Activated CD4-positive, alpha-beta T cell treated with anti-CD3 and anti-CD28 coated beads for 4 hours (primary cell): ENCODE results near the gene BTNL8.

Experiments used
- DNase-seq, 2 donors: peaks; one replicate each; pipeline ENCODE4 v3.0.0-alpha.2; 2020

The BTNL8 gene

DNA sequence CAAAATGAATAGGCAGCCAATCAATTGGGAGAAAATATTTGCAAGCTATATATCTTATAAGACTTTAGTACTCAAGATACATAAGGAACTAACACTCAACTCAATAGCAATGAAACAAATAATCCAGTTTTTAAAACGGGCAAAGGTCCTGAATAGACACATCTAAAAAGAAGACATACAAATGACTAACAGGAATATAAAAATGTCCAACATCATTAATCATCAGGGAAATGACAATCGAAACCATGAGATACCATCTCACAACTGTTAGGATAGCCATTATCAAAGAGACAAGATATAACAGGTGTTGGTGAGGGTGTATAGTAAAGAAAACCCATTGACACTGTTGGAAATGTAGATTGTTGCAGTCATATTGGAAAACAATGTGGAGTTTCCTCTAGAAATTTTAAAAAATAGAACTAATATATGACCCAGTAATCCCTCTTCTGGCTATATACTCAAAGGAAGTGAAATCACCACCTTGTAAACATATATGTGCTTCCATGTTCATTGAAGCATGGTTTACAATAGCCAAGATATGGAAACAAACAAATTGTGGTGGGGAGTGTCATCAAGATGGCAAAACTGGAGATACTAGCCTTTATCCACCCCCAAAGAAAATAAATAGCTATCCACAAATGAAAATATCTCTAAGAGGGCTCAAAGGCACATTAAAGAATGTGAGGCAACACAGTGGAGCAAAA is 75.8 kb downstream of the BTNL8 start:
- no peak for DNase-seq

DNA sequence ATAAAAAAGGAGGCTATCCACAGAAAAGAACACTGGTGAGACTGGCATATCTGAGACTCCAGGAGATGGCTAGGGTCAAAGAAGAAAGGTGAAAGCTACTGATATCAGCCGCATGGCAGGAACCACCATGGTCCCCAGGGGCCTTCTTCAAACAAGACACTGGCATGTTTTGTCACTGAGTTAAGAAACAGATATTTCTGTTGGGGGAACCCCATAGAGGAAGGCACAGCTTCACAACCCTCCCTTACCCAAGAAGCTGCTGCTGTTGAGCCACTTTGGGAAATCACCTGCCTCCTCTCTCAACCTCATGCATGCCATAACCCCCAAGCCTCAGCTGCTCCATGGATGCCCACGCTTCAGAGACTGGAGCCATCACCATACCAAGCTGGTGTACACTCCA is 76.4 kb downstream of the BTNL8 start:
- DNase-seq = no peak

DNA sequence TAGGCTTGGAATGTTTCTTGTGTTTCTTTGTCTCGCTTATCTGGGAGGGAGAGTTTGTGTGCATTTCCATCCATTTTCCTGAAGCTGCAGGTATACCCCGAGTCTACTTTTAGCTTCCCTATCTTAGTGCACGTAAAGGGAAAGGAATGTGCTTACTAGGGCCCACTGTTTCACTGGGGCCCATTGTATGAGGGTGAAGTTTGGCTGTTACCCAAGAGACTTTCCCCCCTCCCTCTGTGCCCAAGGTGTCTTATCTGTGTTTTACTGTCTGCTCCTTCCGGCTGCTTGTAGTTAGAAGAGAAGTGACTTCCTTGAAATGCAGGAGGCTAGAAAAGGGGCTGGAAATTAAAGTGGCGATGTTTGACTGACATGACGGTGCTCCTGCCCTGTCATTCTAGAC is 77.6 kb downstream of the BTNL8 start:
- no peak for DNase-seq

DNA sequence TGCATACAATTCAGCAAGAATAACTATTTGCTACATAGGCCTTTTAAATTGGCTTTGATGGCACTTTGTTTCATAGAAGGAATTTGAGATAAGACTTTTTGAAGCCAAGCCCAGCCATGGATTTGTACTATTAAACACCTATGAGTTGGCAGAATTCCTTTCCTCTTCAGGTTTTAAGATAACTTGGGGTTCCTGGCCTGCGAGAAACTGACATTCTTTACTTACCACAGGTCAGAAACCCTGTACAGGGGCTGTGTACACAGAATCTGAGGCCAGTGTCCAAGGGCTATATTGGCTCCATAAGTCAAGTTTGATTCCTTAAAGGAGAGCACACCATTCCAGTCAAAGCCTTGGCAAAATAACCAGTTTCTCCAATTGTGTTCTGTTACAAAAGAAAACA is 78.9 kb downstream of the BTNL8 start:
- no peak for DNase-seq

DNA sequence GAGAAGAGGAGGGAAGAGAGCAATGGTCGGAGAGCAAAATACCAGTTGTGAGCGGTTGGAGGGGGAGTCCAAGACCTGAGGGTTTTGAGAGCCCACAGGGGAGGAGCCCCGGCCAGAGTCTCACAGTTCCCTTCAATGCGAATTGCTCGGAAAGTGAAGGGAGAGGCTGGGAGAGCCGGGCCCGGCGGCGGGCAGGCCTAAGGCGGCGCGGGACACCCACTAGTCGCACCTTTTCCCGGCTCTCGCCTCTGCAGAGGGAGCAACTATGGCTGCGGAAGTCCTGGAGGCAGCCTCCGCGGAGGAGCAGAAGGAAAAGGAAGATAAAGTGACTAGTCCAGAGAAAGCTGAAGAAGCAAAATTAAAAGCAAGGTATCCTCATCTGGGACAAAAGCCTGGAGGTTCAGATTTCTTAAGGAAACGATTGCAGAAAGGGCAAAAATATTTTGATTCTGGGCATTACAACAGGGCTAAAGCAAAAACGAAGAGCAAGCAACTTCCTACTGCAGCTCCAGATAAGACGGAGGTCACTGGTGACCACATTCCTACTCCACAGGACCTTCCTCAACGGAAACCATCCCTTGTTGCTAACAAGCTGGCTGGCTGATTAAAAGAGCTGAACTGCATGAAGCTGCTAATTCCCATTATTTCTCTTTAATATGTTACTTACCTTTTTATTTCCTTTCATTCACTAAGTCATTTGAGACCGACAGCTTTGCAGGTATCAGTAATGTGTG is 83.2 kb downstream of the BTNL8 start:
- DNase-seq = no peak

DNA sequence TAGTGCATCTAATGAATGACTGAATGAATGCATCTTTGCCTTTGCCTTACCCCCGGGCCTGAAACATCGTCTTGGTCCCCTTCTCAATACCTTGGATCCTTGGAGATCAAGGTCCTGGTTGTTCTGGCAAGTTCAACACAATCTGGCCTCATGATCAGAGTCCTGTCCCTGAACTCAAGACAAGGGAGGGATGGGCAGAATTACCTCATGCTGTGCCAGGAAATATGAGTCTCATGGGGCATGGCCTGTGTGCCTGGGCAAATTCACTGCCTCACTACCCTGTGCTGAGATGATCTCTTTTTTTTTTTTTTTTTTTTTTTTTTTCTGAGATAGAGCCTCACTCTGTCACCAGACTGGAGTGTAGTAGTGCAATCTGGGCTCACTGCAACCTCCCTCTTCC is 89.1 kb downstream of the BTNL8 start:
- no peak for DNase-seq

DNA sequence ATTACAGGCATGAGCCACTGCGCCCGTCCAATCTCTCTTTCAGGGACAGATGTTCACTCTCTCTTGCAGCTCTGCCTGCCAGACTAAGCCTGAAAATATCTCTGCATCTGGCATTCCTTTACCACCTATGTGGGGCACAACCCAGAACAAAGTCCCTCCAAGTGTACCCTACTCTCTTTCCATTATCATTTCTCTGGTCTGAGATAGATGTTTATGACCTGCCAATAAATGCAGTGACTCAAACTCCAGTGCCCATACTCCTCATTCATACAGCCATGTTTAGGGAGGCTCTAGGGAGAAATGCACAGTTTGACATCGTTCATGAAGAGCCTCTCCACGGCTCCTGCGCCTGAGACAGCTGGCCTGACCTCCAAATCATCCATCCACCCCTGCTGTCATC is 89.6 kb downstream of the BTNL8 start, which contains the start of gene BTNL3:
Gene BTNL3 (plus strand): TSS at position 255 of the 400 bp plus-strand sequence. CDS start 183 bp downstream, outside the sequence.
- no peak for DNase-seq

DNA sequence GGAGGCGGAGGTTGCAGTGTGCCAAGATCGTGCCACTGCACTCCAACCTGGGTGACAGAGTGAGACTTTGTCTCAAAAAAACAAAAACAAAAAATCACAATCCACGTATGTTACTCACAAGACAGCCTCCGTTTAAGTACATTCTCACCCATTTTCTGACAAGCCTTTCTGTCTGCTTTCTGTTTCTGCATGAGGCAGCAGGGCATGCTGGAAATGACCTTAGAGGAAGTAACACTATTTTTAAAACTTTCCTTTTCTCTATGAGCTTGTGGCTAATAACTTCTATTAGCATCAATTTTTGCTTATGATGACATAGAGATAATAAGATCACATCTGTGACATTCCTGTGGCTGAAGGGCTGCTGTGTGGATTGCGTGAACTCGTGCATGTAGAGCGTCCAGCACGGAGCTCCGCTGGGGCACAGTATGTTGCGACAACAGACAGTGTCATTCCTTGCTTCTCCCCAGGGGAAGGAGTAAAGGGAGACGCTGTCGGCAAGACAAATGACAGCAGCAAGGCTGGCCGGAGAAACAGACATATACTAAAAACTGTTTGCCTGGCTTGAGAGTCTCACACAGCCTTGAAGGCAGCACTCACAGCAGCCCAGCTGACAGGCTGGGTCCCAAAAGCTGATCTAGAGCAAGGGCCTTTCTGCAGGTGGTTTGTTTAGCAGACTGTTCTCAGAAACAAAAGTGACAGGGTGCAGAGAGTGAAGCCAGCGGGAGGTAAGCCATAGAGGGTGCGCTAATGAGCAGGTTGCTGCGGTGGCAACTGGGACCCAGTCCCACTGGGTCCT is 91.3 kb downstream of the BTNL8 start:
- DNase-seq = no peak

DNA sequence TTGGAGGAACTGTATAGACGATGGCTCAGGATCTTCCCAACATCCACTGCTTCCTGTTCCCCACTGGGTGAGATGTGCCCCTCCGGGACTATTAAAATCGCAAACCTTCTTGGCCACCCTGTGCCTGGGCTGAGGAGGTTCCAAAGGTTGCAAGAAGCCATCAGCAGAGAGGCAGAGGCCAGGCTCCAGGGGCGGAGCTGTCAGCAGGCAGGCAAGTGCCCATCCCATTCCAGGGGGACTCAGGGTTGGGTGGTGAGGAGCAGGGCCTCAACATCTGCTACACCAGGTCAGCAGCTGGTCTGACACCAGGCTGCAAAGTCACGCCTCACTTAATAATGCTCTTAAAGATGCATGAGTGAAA is 91.9 kb downstream of the BTNL8 start:
- DNase-seq = no peak
